ENCODE data around the gene DPYSL4.

DNA sequence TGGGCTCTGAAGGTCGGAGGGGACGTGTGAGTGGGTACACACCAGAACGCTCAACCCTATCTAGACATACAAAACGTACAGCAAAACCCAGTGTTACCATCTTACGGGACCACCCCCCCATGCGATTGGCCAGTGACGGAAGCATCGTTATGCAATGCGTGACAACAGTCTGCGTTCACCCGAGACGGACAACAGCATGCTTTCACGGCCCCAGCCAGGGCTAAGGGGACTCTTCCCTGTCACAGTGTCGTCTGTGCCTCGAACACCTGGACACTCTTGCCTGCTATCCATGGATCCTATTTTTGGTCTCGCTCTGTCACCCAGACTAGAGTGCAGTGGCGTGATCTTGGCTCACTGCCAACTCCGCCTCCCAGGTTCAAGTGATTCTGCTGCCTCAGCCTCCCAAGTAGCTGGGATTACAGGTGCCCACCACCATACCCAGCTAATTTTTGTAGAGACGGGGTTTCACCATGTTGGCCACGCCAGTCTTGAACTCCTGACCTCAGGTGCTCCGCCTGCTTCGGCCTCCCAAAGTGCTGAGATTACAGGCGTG lies 23.3 kb downstream of the DPYSL4 start:
- TF ChIP-seq EZH2 (IDR thresholded peaks at IDR 0.05; ENCODE audit: borderline replicate concordance) (no peak), CTCF (IDR thresholded peaks at IDR 0.05; ENCODE audit: poor library complexity) (no peak), EZH2phosphoT487 (IDR thresholded peaks at IDR 0.05; ENCODE audit: low read depth, severe bottlenecking, unreplicated experiment) (no peak)

All from hepatocyte (in vitro differentiated cells).